ENCODE results near the gene TCERG1L.

TCERG1L gene

GRCh38 chr10:131144711-131145375 is 166.7 kb downstream of the TCERG1L start:
- Histone ChIP-seq H3K36me3 (ENCODE audit: control insufficient read depth, insufficient read depth, low read length) (no peaks in the 10 kb centered on the region), H3K27me3 (replicated peaks; ENCODE audit: control insufficient read depth, insufficient read depth, low read length) (no peaks in the 10 kb centered on the region), H3K4me3 (replicated peaks; ENCODE audit: low read depth, low read length) (no peak overlapping the region)
- TF ChIP-seq CTCF (IDR thresholded peaks at IDR 0.05; ENCODE audit: insufficient read depth, low read length, poor library complexity, severe bottlenecking): no peak
- no peak for DNase-seq (ENCODE audit: extremely low read depth, insufficient read length)

GRCh38 chr10:131144196-131144595 is 167.3 kb downstream of the TCERG1L start:
- no peaks in the 10 kb centered on the region for H3K27me3 ChIP-seq (replicated peaks; ENCODE audit: control insufficient read depth, insufficient read depth, low read length)
- DNase-seq (ENCODE audit: extremely low read depth, insufficient read length): no peak
- H3K4me3 ChIP-seq (replicated peaks; ENCODE audit: low read depth, low read length): no peak overlapping the region
- no peaks in the 10 kb centered on the region for H3K36me3 ChIP-seq (ENCODE audit: control insufficient read depth, insufficient read depth, low read length)
- TF ChIP-seq CTCF (IDR thresholded peaks at IDR 0.05; ENCODE audit: insufficient read depth, low read length, poor library complexity, severe bottlenecking): no peak

GRCh38 chr10:131143425-131144165 is 167.9 kb downstream of the TCERG1L start:
- H3K27me3 ChIP-seq (replicated peaks; ENCODE audit: control insufficient read depth, insufficient read depth, low read length): no peaks in the 10 kb centered on the region
- no peak for DNase-seq (ENCODE audit: extremely low read depth, insufficient read length)
- no peak overlapping the region for H3K4me3 ChIP-seq (replicated peaks; ENCODE audit: low read depth, low read length)
- H3K36me3 ChIP-seq (ENCODE audit: control insufficient read depth, insufficient read depth, low read length): no peaks in the 10 kb centered on the region
- no peak for TF ChIP-seq CTCF (IDR thresholded peaks at IDR 0.05; ENCODE audit: insufficient read depth, low read length, poor library complexity, severe bottlenecking)

GRCh38 chr10:131142517-131143380 is 168.8 kb downstream of the TCERG1L start:
- no peak for DNase-seq (ENCODE audit: extremely low read depth, insufficient read length)
- no peak overlapping the region for H3K4me3 ChIP-seq (replicated peaks; ENCODE audit: low read depth, low read length)
- H3K36me3 ChIP-seq (ENCODE audit: control insufficient read depth, insufficient read depth, low read length): no peaks in the 10 kb centered on the region
- no peak for TF ChIP-seq CTCF (IDR thresholded peaks at IDR 0.05; ENCODE audit: insufficient read depth, low read length, poor library complexity, severe bottlenecking)
- no peaks in the 10 kb centered on the region for H3K27me3 ChIP-seq (replicated peaks; ENCODE audit: control insufficient read depth, insufficient read depth, low read length)

- H3K4me3 ChIP-seq (replicated peaks; ENCODE audit: low read depth, low read length): no peak overlapping the region
- H3K36me3 ChIP-seq (ENCODE audit: control insufficient read depth, insufficient read depth, low read length): no peaks in the 10 kb centered on the region
- TF ChIP-seq CTCF (IDR thresholded peaks at IDR 0.05; ENCODE audit: insufficient read depth, low read length, poor library complexity, severe bottlenecking): no peak
- no peaks in the 10 kb centered on the region for H3K27me3 ChIP-seq (replicated peaks; ENCODE audit: control insufficient read depth, insufficient read depth, low read length)
- no peak for DNase-seq (ENCODE audit: extremely low read depth, insufficient read length)
These were observed 169.6 kb downstream of the TCERG1L start for GRCh38 chr10:131141645-131142516.
